ENCODE results near the gene JUND. TPM values are rescaled to one million over a fixed set of nuclear protein-coding genes. Genes with fewer than 3 reads are reported as not detected.

Gene JUND
- total RNA-seq, 1 donor from 2014 or later: 234 TPM

- no peak for DNase-seq (ENCODE audit: low read depth)
These were observed 12.2 kb downstream of the JUND start for GRCh38 chr19:18269070-18269723.

- DNase-seq (ENCODE audit: low read depth): no peak
These were observed 14.4 kb downstream of the JUND start for GRCh38 chr19:18266771-18267686.

GRCh38 chr19:18265582-18265981, 15.8 kb downstream of the JUND start:
- no peak for DNase-seq (ENCODE audit: low read depth)

GRCh38 chr19:18264971-18265540, 16.4 kb downstream of the JUND start:
- no peak for DNase-seq (ENCODE audit: low read depth)

GRCh38 chr19:18264137-18264854, 17.1 kb downstream of the JUND start:
- no peak for DNase-seq (ENCODE audit: low read depth)

- DNase-seq (ENCODE audit: low read depth): no peak
These were observed 17.9 kb downstream of the JUND start for GRCh38 chr19:18263324-18264136.

- DNase-seq (ENCODE audit: low read depth): no peak
These were observed 18.5 kb downstream of the JUND start for GRCh38 chr19:18262917-18263316.

- no peak for DNase-seq (ENCODE audit: low read depth)
These were observed 19.3 kb downstream of the JUND start for GRCh38 chr19:18262144-18262543.

- no peak for DNase-seq (ENCODE audit: low read depth)
These were observed 19.9 kb downstream of the JUND start for GRCh38 chr19:18261474-18261873.

GRCh38 chr19:18259893-18260292, 21.5 kb downstream of the JUND start:
- DNase-seq (ENCODE audit: low read depth): no peak

- no peak for DNase-seq (ENCODE audit: low read depth)
These were observed 23.6 kb downstream of the JUND start for GRCh38 chr19:18257503-18258470.

- DNase-seq (ENCODE audit: low read depth): no peak
These were observed 26.6 kb downstream of the JUND start for GRCh38 chr19:18254546-18255503.

- peak; percentile 74 for DNase-seq (ENCODE audit: low read depth)
These were observed 27.7 kb downstream of the JUND start for GRCh38 chr19:18253716-18254115.

GRCh38 chr19:18253130-18253529, 28.3 kb downstream of the JUND start:
- no peak for DNase-seq (ENCODE audit: low read depth)

- DNase-seq (ENCODE audit: low read depth): no peak
These were observed 29.1 kb downstream of the JUND start for GRCh38 chr19:18252370-18252717.

- DNase-seq (ENCODE audit: low read depth): peak; percentile 52
These were observed 29.6 kb downstream of the JUND start for GRCh38 chr19:18251587-18252369.

GRCh38 chr19:18249834-18250233, 31.6 kb downstream of the JUND start:
- no peak for DNase-seq (ENCODE audit: low read depth)

- DNase-seq (ENCODE audit: low read depth): no peak
These were observed 36.1 kb downstream of the JUND start for GRCh38 chr19:18245297-18245696.

All from renal cortical epithelial cell (primary cell).